ENCODE data around the gene ABCC6.
"Not testable (repeated sequence)": the region's sequence is repeated elsewhere in the genome, so short reads cannot be mapped to it uniquely, and the experiment has no call there.

- TF ChIP-seq, protein P1, sequence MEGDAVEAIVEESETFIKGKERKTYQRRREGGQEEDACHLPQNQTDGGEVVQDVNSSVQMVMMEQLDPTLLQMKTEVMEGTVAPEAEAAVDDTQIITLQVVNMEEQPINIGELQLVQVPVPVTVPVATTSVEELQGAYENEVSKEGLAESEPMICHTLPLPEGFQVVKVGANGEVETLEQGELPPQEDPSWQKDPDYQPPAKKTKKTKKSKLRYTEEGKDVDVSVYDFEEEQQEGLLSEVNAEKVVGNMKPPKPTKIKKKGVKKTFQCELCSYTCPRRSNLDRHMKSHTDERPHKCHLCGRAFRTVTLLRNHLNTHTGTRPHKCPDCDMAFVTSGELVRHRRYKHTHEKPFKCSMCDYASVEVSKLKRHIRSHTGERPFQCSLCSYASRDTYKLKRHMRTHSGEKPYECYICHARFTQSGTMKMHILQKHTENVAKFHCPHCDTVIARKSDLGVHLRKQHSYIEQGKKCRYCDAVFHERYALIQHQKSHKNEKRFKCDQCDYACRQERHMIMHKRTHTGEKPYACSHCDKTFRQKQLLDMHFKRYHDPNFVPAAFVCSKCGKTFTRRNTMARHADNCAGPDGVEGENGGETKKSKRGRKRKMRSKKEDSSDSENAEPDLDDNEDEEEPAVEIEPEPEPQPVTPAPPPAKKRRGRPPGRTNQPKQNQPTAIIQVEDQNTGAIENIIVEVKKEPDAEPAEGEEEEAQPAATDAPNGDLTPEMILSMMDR (conservative IDR thresholded peaks at IDR 0.05; ENCODE audit: low read depth, low read length) = not testable (repeated sequence)
- not testable (repeated sequence) for TF ChIP-seq EZH2phosphoT487 (IDR thresholded peaks at IDR 0.05; ENCODE audit: borderline replicate concordance, low read length)
Observed at GRCh38 chr16:16205864-16206263, 17.4 kb downstream of the ABCC6 start.

All from PC-3 (cell line).